Right lobe of liver (tissue), 4 donors: ENCODE measurements around the gene DHODH.

Source experiments
- POLR2A ChIP-seq: fragments of 450-650 bp; IDR thresholded peaks from one replicate; pipeline ENCODE4 v1.6.1; 2017; ENCODE audit warnings: antibody characterized with exemption, mild to moderate bottlenecking
- TF ChIP-seq, protein P1 (sequence below), 4 donors: fragments of 200-600 bp in 3 of 4; fragments of 450-650 bp in 1 of 4; IDR thresholded peaks; one replicate each; pipeline versions ENCODE4 v1.5.1 to v1.8.0; 2016 to 2022; ENCODE audit warnings: antibody characterized with exemption in 4 of 4, mild to moderate bottlenecking in 2 of 4
- donor health status: DM: no; HTN: no; CAD: no.
- donor health status: DM: no; HTN: no; CAD: no.
- donor health status: DM: no; HTN: yes; CAD: no.

GRCh38 chr16:72043058-72043457 is 34.5 kb downstream of the DHODH start:
- TF ChIP-seq, protein P1, sequence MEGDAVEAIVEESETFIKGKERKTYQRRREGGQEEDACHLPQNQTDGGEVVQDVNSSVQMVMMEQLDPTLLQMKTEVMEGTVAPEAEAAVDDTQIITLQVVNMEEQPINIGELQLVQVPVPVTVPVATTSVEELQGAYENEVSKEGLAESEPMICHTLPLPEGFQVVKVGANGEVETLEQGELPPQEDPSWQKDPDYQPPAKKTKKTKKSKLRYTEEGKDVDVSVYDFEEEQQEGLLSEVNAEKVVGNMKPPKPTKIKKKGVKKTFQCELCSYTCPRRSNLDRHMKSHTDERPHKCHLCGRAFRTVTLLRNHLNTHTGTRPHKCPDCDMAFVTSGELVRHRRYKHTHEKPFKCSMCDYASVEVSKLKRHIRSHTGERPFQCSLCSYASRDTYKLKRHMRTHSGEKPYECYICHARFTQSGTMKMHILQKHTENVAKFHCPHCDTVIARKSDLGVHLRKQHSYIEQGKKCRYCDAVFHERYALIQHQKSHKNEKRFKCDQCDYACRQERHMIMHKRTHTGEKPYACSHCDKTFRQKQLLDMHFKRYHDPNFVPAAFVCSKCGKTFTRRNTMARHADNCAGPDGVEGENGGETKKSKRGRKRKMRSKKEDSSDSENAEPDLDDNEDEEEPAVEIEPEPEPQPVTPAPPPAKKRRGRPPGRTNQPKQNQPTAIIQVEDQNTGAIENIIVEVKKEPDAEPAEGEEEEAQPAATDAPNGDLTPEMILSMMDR (IDR thresholded peaks at IDR 0.05): no peak
- no peak for TF ChIP-seq POLR2A
